ENCODE data around the gene FAM107B. TPM values are rescaled to one million over a fixed set of nuclear protein-coding genes. Genes with fewer than 3 reads are reported as not detected.

FAM107B gene
- total and polyA plus RNA-seq, 11 donors: 1.9 to 27.6 (median 4.9) TPM

DNA sequence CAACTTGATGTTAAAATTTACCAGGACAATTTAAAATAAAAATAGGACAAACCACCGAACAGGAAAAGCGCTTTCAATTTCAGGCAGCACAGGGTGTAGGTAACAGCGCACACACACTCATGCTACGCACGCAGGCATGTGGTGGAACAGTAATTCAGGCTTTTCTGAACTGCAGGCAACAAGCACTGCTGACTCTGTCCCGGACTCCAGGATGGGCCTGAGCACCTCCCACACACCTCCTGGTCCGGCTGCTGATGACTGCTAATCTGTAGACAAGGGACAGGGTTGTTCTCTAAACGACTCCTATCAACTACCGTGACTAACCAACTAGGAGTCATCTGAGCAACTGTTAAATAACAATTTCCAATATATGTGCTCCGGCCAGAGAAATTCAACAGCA is 251.4 kb downstream of the FAM107B start:
- no peak overlapping the region for H3K27ac ChIP-seq
- H3K4me1 ChIP-seq: peaks cover 0 to 2% (median 0%) of the 10 kb centered on the region in 12 donors
- intact Hi-C loops (cut with DNase I): no loop called here
- peaks cover 0 to 48% (median 20%) of the 10 kb centered on the region in 9 donors for H3K36me3 ChIP-seq
- 80 to 87% (median 85%) methylated on average over 10 of the region's 10 CpGs for WGBS, 4 donors
- no peak overlapping the region for H3K4me3 ChIP-seq
- H3K27me3 ChIP-seq: no peaks in the 10 kb centered on the region
- no peak for TF ChIP-seq POLR2A (IDR thresholded peaks at IDR 0.05)
- TF ChIP-seq, protein P1, sequence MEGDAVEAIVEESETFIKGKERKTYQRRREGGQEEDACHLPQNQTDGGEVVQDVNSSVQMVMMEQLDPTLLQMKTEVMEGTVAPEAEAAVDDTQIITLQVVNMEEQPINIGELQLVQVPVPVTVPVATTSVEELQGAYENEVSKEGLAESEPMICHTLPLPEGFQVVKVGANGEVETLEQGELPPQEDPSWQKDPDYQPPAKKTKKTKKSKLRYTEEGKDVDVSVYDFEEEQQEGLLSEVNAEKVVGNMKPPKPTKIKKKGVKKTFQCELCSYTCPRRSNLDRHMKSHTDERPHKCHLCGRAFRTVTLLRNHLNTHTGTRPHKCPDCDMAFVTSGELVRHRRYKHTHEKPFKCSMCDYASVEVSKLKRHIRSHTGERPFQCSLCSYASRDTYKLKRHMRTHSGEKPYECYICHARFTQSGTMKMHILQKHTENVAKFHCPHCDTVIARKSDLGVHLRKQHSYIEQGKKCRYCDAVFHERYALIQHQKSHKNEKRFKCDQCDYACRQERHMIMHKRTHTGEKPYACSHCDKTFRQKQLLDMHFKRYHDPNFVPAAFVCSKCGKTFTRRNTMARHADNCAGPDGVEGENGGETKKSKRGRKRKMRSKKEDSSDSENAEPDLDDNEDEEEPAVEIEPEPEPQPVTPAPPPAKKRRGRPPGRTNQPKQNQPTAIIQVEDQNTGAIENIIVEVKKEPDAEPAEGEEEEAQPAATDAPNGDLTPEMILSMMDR (IDR thresholded peaks at IDR 0.05): no peak
- no peaks in the 10 kb centered on the region for H3K9me3 ChIP-seq
- DNase-seq: no peak
- no peak for ATAC-seq

DNA sequence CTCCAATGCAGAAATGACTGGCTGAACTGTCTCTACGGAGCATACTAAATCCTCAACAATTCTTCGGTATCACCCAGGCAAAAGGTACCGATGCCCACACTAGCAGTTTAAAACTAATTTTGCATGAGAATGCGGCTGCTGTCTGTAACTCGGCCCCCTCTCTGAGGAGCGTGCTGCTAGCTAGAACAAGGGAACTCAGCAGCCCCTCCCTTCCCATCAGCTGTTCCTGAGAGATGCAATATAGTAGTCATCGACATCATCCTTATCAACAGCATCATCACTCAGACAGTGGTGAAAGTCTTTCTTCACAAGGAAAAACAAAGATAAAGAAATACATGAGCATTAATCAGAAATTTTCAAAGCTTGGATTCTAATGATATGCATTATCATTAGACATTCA is 254.9 kb downstream of the FAM107B start:
- ATAC-seq: no peak
- Histone ChIP-seq H3K4me3 (no peak overlapping the region), H3K9me3 (no peaks in the 10 kb centered on the region), H3K27me3 (no peaks in the 10 kb centered on the region), H3K27ac (no peak overlapping the region), H3K36me3 (peaks cover 0 to 43% (median 20%) of the 10 kb centered on the region in 9 donors), H3K4me1 (no peaks in the 10 kb centered on the region)
- intact Hi-C loops (cut with DNase I): no loop called here
- no peak for DNase-seq
- TF ChIP-seq POLR2A (IDR thresholded peaks at IDR 0.05): no peak
- TF ChIP-seq, protein P1 (IDR thresholded peaks at IDR 0.05): no peak
- WGBS, 4 donors: 80 to 86% (median 85%) methylated on average over 7 of the region's 7 CpGs

DNA sequence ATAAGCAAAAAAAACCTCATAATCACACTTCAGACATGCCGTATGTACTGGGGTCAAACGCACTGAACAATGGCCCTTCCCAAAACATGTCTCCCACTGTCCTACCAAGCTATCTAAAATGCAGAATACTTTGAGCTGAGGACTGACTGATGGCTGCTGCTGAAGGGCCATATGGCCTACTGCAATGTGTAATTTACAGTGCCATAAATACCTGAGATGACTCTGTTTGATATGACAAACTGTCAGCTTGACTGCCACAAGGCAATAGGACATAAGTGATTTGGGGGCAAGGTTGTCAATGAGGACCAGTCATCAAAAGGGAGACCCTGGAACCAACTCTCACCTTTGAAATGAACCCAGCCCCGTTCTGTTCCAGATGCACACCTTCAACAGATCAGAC is 256.5 kb downstream of the FAM107B start:
- H3K27ac ChIP-seq: no peak overlapping the region
- no peak overlapping the region for H3K4me3 ChIP-seq
- H3K27me3 ChIP-seq: no peaks in the 10 kb centered on the region
- no peak for ATAC-seq
- no peaks in the 10 kb centered on the region for H3K9me3 ChIP-seq
- H3K4me1 ChIP-seq: no peaks in the 10 kb centered on the region
- WGBS, 4 donors: 93 to 100% (median 95%) methylated on average over 3 of the region's 3 CpGs
- no peak for DNase-seq
- H3K36me3 ChIP-seq: peaks cover 0 to 43% (median 20%) of the 10 kb centered on the region in 9 donors
- intact Hi-C loops (cut with DNase I): no loop called here
- no peak for TF ChIP-seq POLR2A (IDR thresholded peaks at IDR 0.05)
- TF ChIP-seq, protein P1 (IDR thresholded peaks at IDR 0.05): no peak

DNA sequence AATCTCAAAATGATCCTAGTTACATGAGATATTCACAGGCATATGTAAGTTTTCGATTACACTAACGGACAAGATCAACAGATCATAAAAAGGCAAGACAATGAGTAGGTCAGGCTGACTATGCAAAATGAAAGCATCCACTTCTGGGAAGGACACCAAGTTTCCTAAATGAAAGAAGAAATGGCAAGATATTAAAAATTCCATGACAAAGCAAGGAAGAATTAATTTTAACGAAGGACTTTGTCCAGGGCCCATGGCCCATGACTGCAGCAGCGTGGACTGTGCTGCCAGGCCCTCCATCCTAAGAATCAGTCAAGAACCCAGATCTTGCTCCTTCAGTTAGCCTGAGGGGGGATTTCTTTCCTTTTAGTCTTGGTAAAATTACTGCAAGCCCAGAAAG is 261.6 kb downstream of the FAM107B start:
- Histone ChIP-seq H3K4me1 (no peaks in the 10 kb centered on the region), H3K36me3 (peaks cover 0 to 15% (median 0%) of the 10 kb centered on the region in 9 donors), H3K27ac (no peak overlapping the region), H3K27me3 (no peaks in the 10 kb centered on the region), H3K9me3 (peaks cover 0 to 13% (median 0%) of the 10 kb centered on the region in 12 donors), H3K4me3 (no peak overlapping the region)
- no peak for DNase-seq
- intact Hi-C loops (cut with DNase I): no loop called here
- WGBS, 4 donors: 82 to 97% (median 87%) methylated on average over 4 of the region's 4 CpGs
- TF ChIP-seq, protein P1 (IDR thresholded peaks at IDR 0.05): no peak
- no peak for TF ChIP-seq POLR2A (IDR thresholded peaks at IDR 0.05)
- ATAC-seq: no peak

All from heart left ventricle (tissue), 16 donors.